ENCODE results near the gene NDUFS8. TPM values are rescaled to one million over a fixed set of nuclear protein-coding genes. Genes with fewer than 3 reads are reported as not detected.

NDUFS8 gene
- total RNA-seq (2022; extraction: Qiagen RNA extraction) = 251 to 386 TPM (median 359 TPM) in 5 replicates

GRCh38 chr11:68030318-68031143 lies at the start of gene NDUFS8:
Gene NDUFS8 (plus strand): TSS chr11:68030681. CDS start chr11:68032152, 1,471 bp downstream.

GRCh38 chr11:68003846-68004550 lies 26.5 kb upstream of the NDUFS8 start, which contains the start of gene UNC93B1:
Gene UNC93B1 (minus strand): TSS chr11:68004097. CDS start chr11:68004043, 54 bp downstream.

GRCh38 chr11:68010090-68011041 lies 20.1 kb upstream of the NDUFS8 start, which contains the start of gene ALDH3B1:
Gene ALDH3B1 (plus strand): TSS chr11:68010327. CDS start chr11:68015298, 4,971 bp downstream.

GRCh38 chr11:68038718-68039525 lies 8.4 kb downstream of the NDUFS8 start, which contains the start of gene TCIRG1:
Gene TCIRG1 (plus strand): TSS chr11:68039025. CDS start chr11:68041272, 2,247 bp downstream.

Other genes starting within 250 kb of the NDUFS8 start
- 63.0 to 84.9 TPM (median 77.3 TPM) in 5 replicates for gene UNC93B1, start 26.6 kb upstream of the NDUFS8 start, total RNA-seq (2022; extraction: Qiagen RNA extraction)
- gene ALDH3B1, start 20.4 kb upstream of the NDUFS8 start, total RNA-seq (2022; extraction: Qiagen RNA extraction) = 126 to 139 TPM (median 131 TPM) in 5 replicates
- 92.3 to 133 TPM (median 121 TPM) in 5 replicates for gene TCIRG1, start 8.3 kb downstream of the NDUFS8 start, total RNA-seq (2022; extraction: Qiagen RNA extraction)
- gene CHKA, start 90.7 kb downstream of the NDUFS8 start, total RNA-seq (2022; extraction: Qiagen RNA extraction) = 33.8 to 38.5 TPM (median 35.7 TPM) in 5 replicates
- gene KMT5B, start 182.6 kb downstream of the NDUFS8 start, total RNA-seq (2022; extraction: Qiagen RNA extraction) = 19.7 to 28.1 TPM (median 21.2 TPM) in 5 replicates
- 54.2 to 60.1 TPM (median 58.8 TPM) in 5 replicates for gene C11orf24, start 241.3 kb downstream of the NDUFS8 start, total RNA-seq (2022; extraction: Qiagen RNA extraction)